ENCODE data around the gene CLEC2L. TPM values are rescaled to one million over a fixed set of nuclear protein-coding genes. Genes with fewer than 3 reads are reported as not detected.

CLEC2L gene
- total RNA-seq, 3 donors from 2014 or later, result not detected

DNA sequence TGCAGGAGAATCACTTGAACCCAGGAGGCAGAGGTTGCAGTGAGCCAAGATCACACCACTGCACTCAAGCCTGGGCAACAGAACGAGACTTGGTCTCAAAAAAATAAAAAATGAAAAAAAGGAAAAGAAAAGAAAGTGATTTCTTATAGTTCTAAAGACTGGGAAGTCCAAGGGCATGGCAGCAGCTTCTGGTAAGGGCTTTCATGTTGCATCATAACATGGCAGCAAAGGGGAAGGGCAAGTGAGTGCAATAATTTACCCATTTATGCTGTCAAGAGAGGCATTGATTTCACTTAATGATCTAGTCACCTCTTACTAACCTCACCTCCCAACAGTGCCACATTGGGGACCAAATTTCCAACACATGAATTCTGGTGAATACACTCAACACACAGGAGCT is 31.2 kb upstream of the CLEC2L start:
- no peaks in the 10 kb centered on the region for H3K27me3 ChIP-seq
- H3K27ac ChIP-seq, result no peak overlapping the region
- no peaks in the 10 kb centered on the region for H3K4me1 ChIP-seq
- no peak for DNase-seq (ENCODE audit: low spot score in 2 of 2)
- intact Hi-C loops (cut with DNase I; ENCODE audit: low total_unique reads), result no loop called here
- TF ChIP-seq, protein P1, sequence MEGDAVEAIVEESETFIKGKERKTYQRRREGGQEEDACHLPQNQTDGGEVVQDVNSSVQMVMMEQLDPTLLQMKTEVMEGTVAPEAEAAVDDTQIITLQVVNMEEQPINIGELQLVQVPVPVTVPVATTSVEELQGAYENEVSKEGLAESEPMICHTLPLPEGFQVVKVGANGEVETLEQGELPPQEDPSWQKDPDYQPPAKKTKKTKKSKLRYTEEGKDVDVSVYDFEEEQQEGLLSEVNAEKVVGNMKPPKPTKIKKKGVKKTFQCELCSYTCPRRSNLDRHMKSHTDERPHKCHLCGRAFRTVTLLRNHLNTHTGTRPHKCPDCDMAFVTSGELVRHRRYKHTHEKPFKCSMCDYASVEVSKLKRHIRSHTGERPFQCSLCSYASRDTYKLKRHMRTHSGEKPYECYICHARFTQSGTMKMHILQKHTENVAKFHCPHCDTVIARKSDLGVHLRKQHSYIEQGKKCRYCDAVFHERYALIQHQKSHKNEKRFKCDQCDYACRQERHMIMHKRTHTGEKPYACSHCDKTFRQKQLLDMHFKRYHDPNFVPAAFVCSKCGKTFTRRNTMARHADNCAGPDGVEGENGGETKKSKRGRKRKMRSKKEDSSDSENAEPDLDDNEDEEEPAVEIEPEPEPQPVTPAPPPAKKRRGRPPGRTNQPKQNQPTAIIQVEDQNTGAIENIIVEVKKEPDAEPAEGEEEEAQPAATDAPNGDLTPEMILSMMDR (IDR thresholded peaks at IDR 0.05), result no peak
- H3K36me3 ChIP-seq, result no peaks in the 10 kb centered on the region
- H3K9me3 ChIP-seq, result peaks cover 0 to 10% of the 10 kb centered on the region in 2 donors
- no peak overlapping the region for H3K4me3 ChIP-seq

DNA sequence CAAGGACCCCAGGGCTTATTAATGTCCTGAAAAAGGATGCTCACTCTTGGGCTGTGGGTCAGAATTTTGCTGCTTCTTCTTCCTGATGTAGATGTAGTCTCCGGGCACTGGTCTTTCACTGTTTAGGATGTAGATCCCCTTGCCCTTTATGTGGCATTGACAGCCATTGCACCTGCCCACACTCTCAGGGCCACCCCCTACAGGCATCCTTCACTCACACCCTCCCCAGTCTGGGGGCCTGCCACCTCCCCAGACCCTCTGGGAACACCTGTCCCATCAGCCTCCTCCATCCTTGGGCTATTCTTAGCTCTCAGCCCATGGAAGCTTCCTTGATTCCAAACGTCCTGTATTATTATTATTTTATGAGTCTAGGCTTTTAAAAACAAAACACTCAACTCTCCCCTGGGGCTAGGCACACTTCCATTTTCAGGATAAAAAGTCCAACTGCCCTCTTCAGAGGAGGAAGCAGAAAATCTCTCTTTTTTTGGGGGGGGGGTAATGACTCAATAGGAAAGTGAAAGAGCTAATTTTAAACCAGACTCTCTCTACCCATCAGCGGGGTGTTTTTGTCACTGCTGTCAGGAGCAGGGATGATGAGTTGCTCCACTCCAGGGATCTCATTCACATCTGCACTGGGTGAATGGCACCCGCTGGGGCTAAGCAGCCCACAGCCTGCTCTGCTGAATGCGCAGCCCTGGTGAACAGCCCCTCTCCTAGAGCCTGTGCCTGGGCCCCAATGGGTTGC is 28.5 kb upstream of the CLEC2L start:
- Histone ChIP-seq H3K4me3 (no peak overlapping the region), H3K27ac (no peak overlapping the region), H3K36me3 (no peaks in the 10 kb centered on the region), H3K27me3 (no peaks in the 10 kb centered on the region), H3K4me1 (no peaks in the 10 kb centered on the region), H3K9me3 (peaks cover 0 to 10% of the 10 kb centered on the region in 2 donors)
- TF ChIP-seq, protein P1 (IDR thresholded peaks at IDR 0.05), result no peak
- TF ChIP-seq POLR2AphosphoS5 (IDR thresholded peaks at IDR 0.05) (no peak), POLR2A (IDR thresholded peaks at IDR 0.05) (no peak)
- DNase-seq (ENCODE audit: low spot score in 2 of 2), result no peak
- intact Hi-C loops (cut with DNase I; ENCODE audit: low total_unique reads), result no loop called here

DNA sequence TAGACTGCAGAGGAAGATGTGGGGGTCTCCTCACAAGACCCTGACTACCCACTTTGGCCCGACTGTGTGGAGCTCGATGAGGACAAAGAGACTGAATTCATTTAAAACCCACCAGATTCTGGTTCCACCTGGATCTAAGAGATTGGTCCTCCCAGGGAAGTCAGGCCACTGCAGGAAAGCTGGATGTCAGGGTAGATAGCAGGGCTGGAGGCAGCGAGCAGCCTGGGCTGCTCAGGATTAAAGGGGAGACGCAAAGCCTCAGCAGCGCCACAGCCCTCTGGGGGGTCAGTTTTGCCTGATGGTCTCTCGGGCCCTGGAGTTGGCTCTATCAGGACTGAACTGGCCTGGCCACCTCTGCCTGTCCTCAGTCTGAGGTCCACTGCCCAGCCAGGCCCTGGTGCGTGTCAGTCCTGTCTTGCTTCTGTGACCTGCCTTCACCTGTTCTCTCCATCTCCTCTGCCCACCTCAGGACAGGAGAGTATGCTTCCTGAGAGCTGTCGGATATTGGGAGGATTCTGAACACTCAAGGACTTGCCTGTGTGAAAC is 27.8 kb upstream of the CLEC2L start:
- Histone ChIP-seq H3K4me3 (no peak overlapping the region), H3K36me3 (no peaks in the 10 kb centered on the region), H3K27ac (no peak overlapping the region), H3K9me3 (peaks cover 0 to 10% of the 10 kb centered on the region in 2 donors), H3K4me1 (no peaks in the 10 kb centered on the region), H3K27me3 (no peaks in the 10 kb centered on the region)
- no peak for DNase-seq (ENCODE audit: low spot score in 2 of 2)
- TF ChIP-seq POLR2AphosphoS5 (IDR thresholded peaks at IDR 0.05) (no peak), POLR2A (IDR thresholded peaks at IDR 0.05) (no peak)
- TF ChIP-seq, protein P1 (IDR thresholded peaks at IDR 0.05), result no peak
- intact Hi-C loops (cut with DNase I; ENCODE audit: low total_unique reads), result no loop called here

DNA sequence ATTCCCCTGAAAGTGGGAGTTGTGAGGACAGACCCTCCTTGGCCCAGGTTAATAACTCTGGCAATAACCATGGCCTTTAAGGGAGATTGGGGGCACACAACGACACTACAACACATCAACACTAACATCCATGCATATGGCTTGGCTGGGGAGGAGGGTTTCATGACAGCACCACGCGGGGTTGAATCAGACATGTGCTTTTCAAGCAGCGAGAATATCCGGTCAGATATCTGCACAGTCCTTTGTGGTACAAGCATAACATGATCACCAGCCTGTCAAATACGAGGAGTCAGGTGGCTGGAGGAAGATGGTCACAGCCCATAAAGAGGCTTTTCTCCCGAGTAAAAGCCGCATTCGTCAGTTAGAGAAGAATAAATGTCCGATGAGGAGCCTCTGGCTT is 27.0 kb upstream of the CLEC2L start:
- H3K27ac ChIP-seq, result no peak overlapping the region
- no peak for TF ChIP-seq POLR2A (IDR thresholded peaks at IDR 0.05)
- TF ChIP-seq, protein P1 (IDR thresholded peaks at IDR 0.05), result no peak
- no peak for TF ChIP-seq POLR2AphosphoS5 (IDR thresholded peaks at IDR 0.05)
- H3K9me3 ChIP-seq, result peaks cover 0 to 10% of the 10 kb centered on the region in 2 donors
- H3K36me3 ChIP-seq, result no peaks in the 10 kb centered on the region
- no peaks in the 10 kb centered on the region for H3K4me1 ChIP-seq
- no peak overlapping the region for H3K4me3 ChIP-seq
- no peaks in the 10 kb centered on the region for H3K27me3 ChIP-seq
- intact Hi-C loops (cut with DNase I; ENCODE audit: low total_unique reads), result no loop called here
- no peak for DNase-seq (ENCODE audit: low spot score in 2 of 2)

DNA sequence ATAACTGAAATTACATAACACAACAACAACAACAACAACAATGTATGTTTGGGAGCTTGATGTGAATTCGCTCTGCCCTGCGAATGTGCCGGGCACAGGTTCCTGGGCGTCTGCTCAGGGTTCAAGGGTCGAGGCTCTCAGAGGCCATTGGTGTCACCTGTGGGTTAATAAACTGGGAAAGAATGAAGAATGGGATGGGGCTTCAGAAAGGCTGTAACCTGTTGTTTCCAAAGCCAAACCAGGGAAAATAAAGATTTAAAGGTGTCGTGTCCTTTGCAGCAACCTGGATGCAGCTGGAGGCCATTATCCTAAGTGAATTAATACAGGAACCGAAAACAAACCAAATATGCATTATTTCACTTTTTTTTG is 22.7 kb upstream of the CLEC2L start:
- Histone ChIP-seq H3K27ac (no peak overlapping the region), H3K27me3 (no peaks in the 10 kb centered on the region), H3K36me3 (no peaks in the 10 kb centered on the region), H3K4me3 (no peak overlapping the region), H3K4me1 (no peaks in the 10 kb centered on the region), H3K9me3 (no peaks in the 10 kb centered on the region)
- no peak for DNase-seq (ENCODE audit: low spot score in 2 of 2)
- intact Hi-C loops (cut with DNase I; ENCODE audit: low total_unique reads), result no loop called here
- TF ChIP-seq, protein P1 (IDR thresholded peaks at IDR 0.05), result no peak
- no peak for TF ChIP-seq POLR2A (IDR thresholded peaks at IDR 0.05)
- no peak for TF ChIP-seq POLR2AphosphoS5 (IDR thresholded peaks at IDR 0.05)

All from breast epithelium (tissue), 4 donors.